Activated CD8-positive, alpha-beta memory T cell treated with anti-CD3 and anti-CD28 coated beads, Interleukin-2, amount 50 U/mL, for 4 hours (primary cell): Measurements from ENCODE around the gene KCNK3.
"Not testable (repeated sequence)": the region's sequence is repeated elsewhere in the genome, so short reads cannot be mapped to it uniquely, and the experiment has no call there.

Source experiments
- DNase-seq: peaks from one replicate; pipeline ENCODE4 v3.0.0-alpha.2; 2020

The KCNK3 gene

GRCh38 chr2:26759845-26760244 is 67.3 kb downstream of the KCNK3 start:
- no peak for DNase-seq

DNA sequence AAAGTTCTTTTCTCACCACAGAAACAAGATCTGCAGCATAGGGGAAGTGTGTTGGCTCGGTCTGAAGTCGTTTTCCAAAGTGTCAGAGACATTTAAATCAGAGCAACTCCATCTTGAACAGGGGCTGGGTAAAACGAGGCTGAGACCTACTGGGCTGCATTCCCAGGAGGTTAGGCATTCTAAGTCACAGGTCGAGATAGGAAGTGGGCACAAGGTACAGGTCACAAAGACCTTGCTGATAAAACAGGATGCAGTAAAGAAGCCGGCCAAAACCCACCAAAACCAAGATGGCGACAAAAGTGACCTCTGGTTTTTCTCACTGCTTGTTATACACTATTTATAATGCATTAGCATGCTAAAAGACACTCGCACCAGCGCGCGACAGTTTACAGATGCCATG is 68.5 kb downstream of the KCNK3 start:
- not testable (repeated sequence) for DNase-seq

DNA sequence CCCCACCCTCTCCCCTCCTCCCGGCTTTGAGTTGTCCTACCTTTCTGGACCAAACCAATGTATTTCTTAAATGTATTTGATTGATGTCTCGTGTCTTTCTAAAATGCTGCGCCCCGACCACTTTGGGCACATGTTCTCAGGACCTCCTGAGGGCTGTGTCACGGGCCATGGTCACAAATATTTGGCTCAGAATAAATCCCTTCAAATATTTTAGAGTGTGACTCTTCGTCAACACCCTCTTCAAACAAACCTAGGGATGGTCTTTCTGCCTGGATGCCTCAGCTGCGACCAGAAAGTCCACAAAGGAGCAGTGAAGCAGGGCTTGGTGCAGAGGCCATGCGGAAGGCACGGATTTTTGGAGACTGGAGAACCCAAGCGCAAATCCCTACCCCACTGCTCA is 70.5 kb downstream of the KCNK3 start:
- no peak for DNase-seq

DNA sequence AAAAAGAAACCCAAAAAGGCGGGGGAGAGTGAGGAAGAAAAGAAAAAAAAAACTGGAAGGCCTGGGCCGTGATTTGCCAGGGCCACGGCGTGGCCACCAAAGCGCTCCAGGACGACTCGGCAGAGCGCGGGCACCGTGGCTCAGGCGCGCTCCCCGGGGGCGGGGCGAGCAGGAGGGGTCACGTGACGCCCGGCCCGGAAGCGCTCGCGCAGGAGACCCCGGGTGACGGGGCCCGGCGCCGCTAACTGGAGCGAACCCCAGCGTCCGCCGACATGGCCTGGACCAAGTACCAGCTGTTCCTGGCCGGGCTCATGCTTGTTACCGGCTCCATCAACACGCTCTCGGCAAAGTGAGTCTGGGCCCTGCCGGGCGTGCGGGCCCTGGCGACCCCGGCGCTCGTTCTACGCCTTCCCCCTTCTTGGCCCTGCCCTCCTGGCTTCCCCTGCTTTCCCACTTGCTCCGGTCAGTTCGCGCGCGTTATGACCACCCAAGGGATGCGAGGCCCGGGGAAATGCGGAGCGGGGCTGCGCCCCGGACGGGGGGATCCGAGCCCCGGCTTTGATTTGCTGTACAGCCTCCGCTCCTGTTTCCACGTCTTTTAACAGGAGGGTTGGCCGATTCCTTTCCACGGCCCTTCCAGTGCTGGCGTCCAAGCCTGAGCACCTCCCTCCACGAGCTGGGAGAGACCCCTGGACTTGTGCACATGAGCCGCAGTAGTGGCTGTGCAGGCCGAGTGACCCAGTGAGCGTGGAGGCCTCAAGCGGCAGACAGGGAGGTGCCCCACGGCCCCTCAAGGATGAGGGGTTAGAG is 71.8 kb downstream of the KCNK3 start, which contains the start of gene SLC35F6:
Gene SLC35F6 (plus strand): TSS at position 207 of the 810 bp plus-strand sequence. CDS start 66 bp downstream, at position 273.
- DNase-seq: peak; percentile 85

DNA sequence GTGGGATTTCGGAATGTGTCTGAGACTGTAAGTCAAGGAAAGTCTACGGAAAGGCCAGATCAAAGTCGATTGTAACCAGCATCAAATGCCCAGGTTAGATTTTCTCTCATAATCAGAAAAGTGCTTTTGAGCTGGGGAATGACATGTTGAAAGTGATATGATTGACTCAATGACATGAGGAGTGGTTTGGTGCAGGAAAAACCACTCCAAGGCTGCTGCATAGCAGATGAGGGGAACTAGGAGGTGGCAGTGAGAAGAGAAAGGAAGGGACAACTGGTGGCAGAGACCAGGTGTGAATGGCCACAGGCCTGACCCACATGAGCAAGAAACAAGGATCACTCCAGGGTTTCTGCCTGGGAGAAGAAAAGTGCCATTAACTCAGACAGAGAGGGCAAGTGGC is 72.4 kb downstream of the KCNK3 start:
- DNase-seq: no peak

DNA sequence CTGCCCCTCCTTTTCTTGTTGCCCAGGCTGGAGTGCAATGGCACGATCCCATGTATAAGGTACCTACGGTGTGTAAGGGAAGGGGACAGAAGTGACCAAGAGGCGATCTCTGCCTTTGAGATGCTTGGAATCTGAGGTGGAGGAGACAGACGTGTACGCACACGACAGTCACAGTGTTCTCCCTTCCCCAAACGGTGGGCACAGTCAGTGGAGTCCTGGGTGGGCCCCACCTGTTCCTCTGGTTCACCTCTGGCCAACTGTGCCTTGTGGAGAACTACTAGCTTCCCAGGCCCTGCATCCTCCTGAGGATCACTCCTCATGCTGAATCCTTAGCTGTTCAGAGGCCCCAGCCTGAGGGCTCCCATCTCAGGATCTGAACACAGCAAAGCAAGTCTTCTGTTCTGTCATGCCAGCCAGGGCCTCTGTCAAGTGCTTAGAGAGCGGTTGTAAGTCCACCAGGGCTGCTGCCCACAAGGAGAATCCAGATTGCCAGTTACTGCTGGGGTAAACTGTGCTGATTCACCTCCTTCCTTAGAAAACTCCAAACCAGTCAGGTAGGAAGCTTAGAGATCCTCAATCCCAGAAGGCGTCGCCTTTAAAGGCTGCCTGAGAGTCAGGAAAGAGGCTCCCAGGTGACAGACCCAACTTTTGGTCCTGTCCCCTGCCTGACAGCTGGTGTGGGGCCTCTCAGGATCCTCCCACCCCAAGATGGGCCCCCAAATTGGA is 73.1 kb downstream of the KCNK3 start:
- no peak for DNase-seq

DNA sequence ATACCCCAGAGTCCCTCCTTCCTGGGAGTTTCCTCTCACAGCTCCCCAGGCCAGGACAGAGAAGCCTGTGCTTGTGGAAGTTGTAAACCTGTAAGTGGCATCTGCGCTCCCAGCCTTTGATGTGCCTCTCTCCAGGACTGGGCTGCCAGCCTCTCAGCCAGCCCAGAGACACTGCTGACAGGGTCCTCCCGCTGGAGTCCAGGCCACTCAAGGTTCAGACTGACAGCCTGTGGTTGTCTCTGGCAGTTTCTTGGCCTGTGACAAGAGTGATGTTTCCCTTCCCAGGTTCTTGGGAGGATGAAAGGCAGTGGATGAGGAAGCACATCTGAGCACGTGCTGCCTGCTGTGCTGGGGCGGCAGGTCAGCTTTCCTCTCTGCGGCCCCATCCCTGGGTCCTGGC is 74.6 kb downstream of the KCNK3 start:
- no peak for DNase-seq

DNA sequence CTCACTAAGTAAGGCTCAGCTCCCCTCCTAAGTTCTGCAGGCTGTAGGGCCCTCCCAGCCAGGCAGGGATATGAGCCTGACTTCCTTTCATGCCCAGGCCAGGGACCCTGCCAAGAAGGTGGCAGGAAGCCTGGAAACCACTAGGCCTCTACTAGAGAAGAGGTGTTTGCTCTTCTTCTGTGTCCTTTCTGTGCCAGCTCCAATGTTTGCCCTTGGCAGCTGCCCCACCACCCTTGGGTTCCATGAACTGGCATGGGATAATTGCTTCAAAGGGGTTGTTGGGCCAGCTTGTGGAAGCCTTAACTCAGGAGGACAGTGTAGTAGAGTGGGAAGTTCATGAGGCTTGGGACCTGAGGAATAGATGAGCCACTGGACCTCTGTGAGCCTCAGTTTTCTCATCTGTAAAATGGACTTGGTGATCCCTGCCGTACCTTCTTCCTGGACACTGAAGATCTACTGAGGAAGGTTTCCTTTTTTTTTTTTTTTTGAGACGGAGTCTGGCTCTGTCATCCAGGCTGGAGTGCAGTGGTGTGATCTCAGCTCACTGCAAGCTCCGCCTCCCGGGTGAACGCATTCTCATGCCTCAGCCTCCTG is 75.5 kb downstream of the KCNK3 start:
- DNase-seq: no peak

DNA sequence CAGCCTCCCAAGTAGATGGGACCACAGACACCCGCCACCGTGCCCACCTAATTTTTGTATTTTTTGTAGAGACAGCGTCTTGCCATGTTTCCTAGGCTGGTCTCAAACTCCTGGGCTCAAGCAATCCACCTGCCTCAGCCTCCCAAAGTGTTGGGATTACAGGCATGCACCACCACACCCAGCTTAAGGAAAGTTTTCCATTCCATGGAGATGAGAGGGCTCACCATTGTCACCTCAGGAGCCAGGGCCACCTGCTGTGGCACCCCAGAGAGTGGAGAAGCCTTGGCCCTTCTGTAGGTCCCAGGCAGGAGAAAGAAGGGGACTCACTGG is 76.2 kb downstream of the KCNK3 start:
- DNase-seq: no peak

DNA sequence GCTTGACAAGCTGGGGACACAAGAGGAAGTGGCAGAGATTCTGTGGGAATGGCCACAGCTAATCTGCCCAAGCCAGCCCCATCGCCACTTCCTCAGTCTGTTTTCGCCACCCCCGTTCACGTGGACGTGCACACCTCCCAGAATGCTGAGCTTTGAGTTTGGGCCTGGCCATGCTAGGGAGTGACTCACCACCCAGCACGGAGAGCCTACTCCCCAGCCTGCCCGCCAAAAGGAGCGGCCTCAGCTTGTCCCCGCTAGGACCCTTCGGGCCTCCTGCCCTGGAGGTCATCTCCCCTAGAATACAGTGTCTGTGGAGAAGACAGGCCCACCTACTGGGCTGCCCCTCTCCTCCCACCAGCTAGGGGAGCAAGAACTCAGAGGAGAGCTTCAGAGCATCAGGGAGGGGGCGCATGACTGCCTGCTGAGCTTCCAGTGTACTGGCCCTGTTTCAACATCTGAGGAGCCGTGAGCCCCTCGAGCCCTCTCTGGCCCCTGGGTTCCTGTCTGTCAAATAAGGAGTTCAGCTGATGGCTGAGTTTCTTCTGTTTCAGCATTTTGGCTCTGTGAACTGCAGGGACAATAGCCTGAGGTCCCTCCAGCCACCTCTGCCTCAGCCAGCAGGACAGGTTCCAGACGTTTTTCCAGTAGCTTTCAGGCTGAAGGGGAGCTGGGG is 76.7 kb downstream of the KCNK3 start:
- DNase-seq: no peak

- DNase-seq: no peak
These were observed 78.6 kb downstream of the KCNK3 start for GRCh38 chr2:26770986-26771586.

GRCh38 chr2:26772064-26773001 is 79.8 kb downstream of the KCNK3 start:
- DNase-seq: no peak

- DNase-seq: no peak
These were observed 83.8 kb downstream of the KCNK3 start for GRCh38 chr2:26776195-26776800.

- DNase-seq: no peak
These were observed 85.6 kb downstream of the KCNK3 start for GRCh38 chr2:26778098-26778497.

DNA sequence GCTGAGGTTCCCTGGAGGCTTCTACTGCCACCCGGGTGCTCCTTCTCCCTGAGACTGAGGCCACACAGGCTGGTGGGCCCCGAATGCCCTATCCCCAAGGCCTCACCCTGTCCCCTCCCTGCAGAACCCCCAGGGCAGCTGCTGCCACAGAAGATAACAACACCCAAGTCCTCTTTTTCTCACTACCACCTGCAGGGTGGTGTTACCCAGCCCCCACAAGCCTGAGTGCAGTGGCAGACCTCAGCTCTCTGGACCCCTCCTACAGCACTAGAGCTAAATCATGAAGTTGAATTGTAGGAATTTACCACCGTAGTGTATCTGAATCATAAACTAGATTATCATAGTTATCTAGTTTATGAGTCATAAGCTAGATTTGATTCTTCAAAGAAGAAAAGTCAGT is 86.0 kb downstream of the KCNK3 start:
- DNase-seq: no peak

DNA sequence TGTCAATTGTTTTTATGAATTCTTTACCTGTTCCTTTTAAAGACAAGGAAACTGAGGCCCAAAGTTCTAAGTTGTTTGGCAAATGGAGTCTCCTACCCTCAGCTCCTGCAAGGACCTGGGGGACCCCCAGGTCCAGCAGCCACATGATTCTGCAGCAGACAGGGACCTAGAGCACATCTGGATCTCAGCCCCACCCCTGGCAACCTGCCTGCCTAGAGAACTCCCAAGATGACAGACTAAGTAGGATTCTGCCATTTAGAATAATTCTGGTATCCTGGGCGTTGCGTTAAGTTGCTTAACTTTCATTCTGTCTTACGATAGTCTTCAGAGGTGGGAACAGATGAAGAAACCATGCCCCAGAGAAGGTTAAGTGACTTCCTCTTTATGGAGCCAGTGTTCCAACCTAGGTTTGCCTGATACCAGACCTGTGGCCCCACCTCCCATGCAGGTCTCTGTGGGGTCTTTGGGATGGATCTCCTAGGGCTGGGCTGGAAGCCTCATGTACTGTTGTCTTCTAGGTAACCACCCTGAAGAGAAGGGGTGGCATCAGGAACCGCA is 87.8 kb downstream of the KCNK3 start:
- no peak for DNase-seq
